ENCODE results near the gene SPTLC2. TPM values are rescaled to one million over a fixed set of nuclear protein-coding genes. Genes with fewer than 3 reads are reported as not detected.
"Not testable (repeated sequence)": the region's sequence is repeated elsewhere in the genome, so short reads cannot be mapped to it uniquely, and the experiment has no call there.

Gene SPTLC2
- total RNA-seq, 1 donor from 2014 or later: 63.6 TPM

- H3K27ac Mint-ChIP-seq (ENCODE audit: unreplicated experiment): no peak overlapping the region
- H3K4me3 Mint-ChIP-seq (ENCODE audit: unreplicated experiment): no peak overlapping the region
- H3K27me3 Mint-ChIP-seq (ENCODE audit: unreplicated experiment): no peaks in the 10 kb centered on the region
- H3K36me3 Mint-ChIP-seq (ENCODE audit: low read depth, unreplicated experiment): peaks cover 26% of the 10 kb centered on the region
- H3K9me3 Mint-ChIP-seq (ENCODE audit: unreplicated experiment): no peaks in the 10 kb centered on the region
- no peak for DNase-seq (ENCODE audit: low spot score)
- no peak for TF ChIP-seq CTCF (IDR thresholded peaks at IDR 0.05; ENCODE audit: unreplicated experiment)
- H3K4me1 Mint-ChIP-seq (ENCODE audit: unreplicated experiment): no peaks in the 10 kb centered on the region
These were observed 59.5 kb downstream of the SPTLC2 start for GRCh38 chr14:77556946-77557345.

GRCh38 chr14:77554816-77555599, 61.4 kb downstream of the SPTLC2 start:
- Mint-ChIP-seq H3K4me3 (ENCODE audit: unreplicated experiment) (no peak overlapping the region), H3K9me3 (ENCODE audit: unreplicated experiment) (no peaks in the 10 kb centered on the region), H3K27ac (ENCODE audit: unreplicated experiment) (no peak overlapping the region), H3K4me1 (ENCODE audit: unreplicated experiment) (no peaks in the 10 kb centered on the region), H3K36me3 (ENCODE audit: low read depth, unreplicated experiment) (peaks cover 14% of the 10 kb centered on the region), H3K27me3 (ENCODE audit: unreplicated experiment) (no peaks in the 10 kb centered on the region)
- DNase-seq (ENCODE audit: low spot score): no peak
- no peak for TF ChIP-seq CTCF (IDR thresholded peaks at IDR 0.05; ENCODE audit: unreplicated experiment)

- Mint-ChIP-seq H3K27ac (ENCODE audit: unreplicated experiment) (no peak overlapping the region), H3K9me3 (ENCODE audit: unreplicated experiment) (no peaks in the 10 kb centered on the region), H3K4me1 (ENCODE audit: unreplicated experiment) (no peaks in the 10 kb centered on the region), H3K4me3 (ENCODE audit: unreplicated experiment) (no peak overlapping the region), H3K36me3 (ENCODE audit: low read depth, unreplicated experiment) (peaks cover 19% of the 10 kb centered on the region), H3K27me3 (ENCODE audit: unreplicated experiment) (no peaks in the 10 kb centered on the region)
- TF ChIP-seq CTCF (IDR thresholded peaks at IDR 0.05; ENCODE audit: unreplicated experiment): no peak
- no peak for DNase-seq (ENCODE audit: low spot score)
These were observed 62.2 kb downstream of the SPTLC2 start for GRCh38 chr14:77554207-77554606.

GRCh38 chr14:77549451-77549850, 67.0 kb downstream of the SPTLC2 start:
- Mint-ChIP-seq H3K4me3 (ENCODE audit: unreplicated experiment) (no peak overlapping the region), H3K27ac (ENCODE audit: unreplicated experiment) (no peak overlapping the region), H3K9me3 (ENCODE audit: unreplicated experiment) (no peaks in the 10 kb centered on the region), H3K27me3 (ENCODE audit: unreplicated experiment) (no peaks in the 10 kb centered on the region), H3K36me3 (ENCODE audit: low read depth, unreplicated experiment) (peaks cover 26% of the 10 kb centered on the region), H3K4me1 (ENCODE audit: unreplicated experiment) (peaks cover 6% of the 10 kb centered on the region)
- DNase-seq (ENCODE audit: low spot score): no peak
- no peak for TF ChIP-seq CTCF (IDR thresholded peaks at IDR 0.05; ENCODE audit: unreplicated experiment)

GRCh38 chr14:77547512-77548180, 68.8 kb downstream of the SPTLC2 start:
- Mint-ChIP-seq H3K4me3 (ENCODE audit: unreplicated experiment) (no peak overlapping the region), H3K27ac (ENCODE audit: unreplicated experiment) (no peak overlapping the region), H3K27me3 (ENCODE audit: unreplicated experiment) (no peaks in the 10 kb centered on the region), H3K36me3 (ENCODE audit: low read depth, unreplicated experiment) (peaks cover 26% of the 10 kb centered on the region), H3K4me1 (ENCODE audit: unreplicated experiment) (peaks cover 17% of the 10 kb centered on the region), H3K9me3 (ENCODE audit: unreplicated experiment) (no peaks in the 10 kb centered on the region)
- no peak for TF ChIP-seq CTCF (IDR thresholded peaks at IDR 0.05; ENCODE audit: unreplicated experiment)
- DNase-seq (ENCODE audit: low spot score): peak; percentile 10

GRCh38 chr14:77545171-77545570, 71.3 kb downstream of the SPTLC2 start:
- not testable (repeated sequence) for H3K27me3 Mint-ChIP-seq (ENCODE audit: unreplicated experiment); H3K4me3 Mint-ChIP-seq (ENCODE audit: unreplicated experiment); H3K9me3 Mint-ChIP-seq (ENCODE audit: unreplicated experiment); H3K27ac Mint-ChIP-seq (ENCODE audit: unreplicated experiment); DNase-seq (ENCODE audit: low spot score)
- Mint-ChIP-seq H3K4me1 (ENCODE audit: unreplicated experiment) (peaks cover 31% of the 10 kb centered on the region), H3K36me3 (ENCODE audit: low read depth, unreplicated experiment) (peaks cover 26% of the 10 kb centered on the region)
